Hepatocyte (in vitro differentiated cells): ENCODE measurements around the gene ROCK1. TPM values are rescaled to one million over a fixed set of nuclear protein-coding genes. Genes with fewer than 3 reads are reported as not detected.

Experiments
- DNase-seq: peaks from one replicate; pipeline ENCODE4 v3.0.0-alpha.2; 2016; ENCODE audit warnings: low spot score
- H2AFZ ChIP-seq: fragments of 200-600 bp; sonication (generic); 2 replicates; pipeline ENCODE4 v1.6.0; 2016; ENCODE audit warnings: antibody characterized with exemption, mild to moderate bottlenecking
- H3K27ac ChIP-seq: fragments of 200-600 bp; sonication (generic); 2 replicates; pipeline ENCODE4 v1.5.1; 2016; ENCODE audit warnings: mild to moderate bottlenecking
- H3K27me3 ChIP-seq: fragments of 200-600 bp; sonication (generic); 2 replicates; pipeline ENCODE4 v1.6.1; 2016
- H3K36me3 ChIP-seq: fragments of 200-600 bp; sonication (generic); replicated peaks from 2 replicates; pipeline ENCODE4 v1.5.1; 2016; ENCODE audit warnings: low read depth; ENCODE audit not compliant: insufficient read depth
- H3K4me1 ChIP-seq: fragments of 200-600 bp; sonication (generic); 2 replicates; pipeline ENCODE4 v1.5.1; 2016; ENCODE audit warnings: mild to moderate bottlenecking, moderate library complexity; ENCODE audit not compliant: insufficient read depth
- H3K4me2 ChIP-seq: fragments of 200-600 bp; sonication (generic); 2 replicates; pipeline ENCODE4 v1.6.0; 2016
- H3K4me3 ChIP-seq: fragments of 200-600 bp; sonication (generic); 2 replicates; pipeline ENCODE4 v1.5.1; 2016; ENCODE audit warnings: mild to moderate bottlenecking
- H3K79me2 ChIP-seq: fragments of 200-600 bp; sonication (generic); 2 replicates; pipeline ENCODE4 v1.6.0; 2017; ENCODE audit warnings: mild to moderate bottlenecking
- H3K9me2 ChIP-seq: fragments of 200-600 bp; sonication (generic); replicated peaks from 2 replicates; pipeline ENCODE4 v1.6.0; 2017; ENCODE audit warnings: mild to moderate bottlenecking; ENCODE audit not compliant: insufficient read depth
- H3K9me3 ChIP-seq: fragments of 200-600 bp; sonication (generic); 2 replicates; pipeline ENCODE4 v1.5.1; 2016; ENCODE audit warnings: low read depth, mild to moderate bottlenecking
- H4K20me1 ChIP-seq: fragments of 200-600 bp; sonication (generic); 2 replicates; pipeline ENCODE4 v1.6.0; 2016; ENCODE audit warnings: mild to moderate bottlenecking; ENCODE audit not compliant: insufficient read depth, poor library complexity, severe bottlenecking
- EZH2 ChIP-seq: fragments of 200-600 bp; sonication (generic); IDR thresholded peaks from 2 replicates; pipeline ENCODE4 v1.6.1; 2016; ENCODE audit warnings: antibody characterized with exemption, mild to moderate bottlenecking, borderline replicate concordance
- EZH2phosphoT487 ChIP-seq: fragments of 200-600 bp; sonication (generic); IDR thresholded peaks from one replicate; pipeline ENCODE4 v1.6.1; 2018; ENCODE audit warnings: antibody characterized with exemption, mild to moderate bottlenecking, low read depth, moderate library complexity; ENCODE audit not compliant: unreplicated experiment, severe bottlenecking
- WGBS: methylation state at CpG from one replicate; pipeline ENCODE4 v1.1.6; 2016; ENCODE audit warnings: low lambda C conversion rate; ENCODE audit errors: missing lambda C conversion rate; 5-methylcytosine and 5-hydroxymethylcytosine counted together
- polyA plus RNA-seq: library from polyadenylated mRNA; unstranded; fragments of >200 nt; fragmentation: Nextera tagmentation; extraction: Ambion mirVana; gene quantifications from 2 replicates; pipeline ENCODE4 v1.2.1, GENCODE V29; 2016
- total RNA-seq: library from RNA; depleted of rRNA; stranded (reverse); fragments of >200 nt; gene quantifications from 2 replicates; pipeline ENCODE4 v1.2.3, GENCODE V29; 2014
- TF ChIP-seq, protein P1 (sequence below): fragments of 200-600 bp; sonication (generic); IDR thresholded peaks from 2 replicates; pipeline ENCODE4 v1.5.1; 2016; ENCODE audit warnings: antibody characterized with exemption, mild to moderate bottlenecking; ENCODE audit not compliant: poor library complexity

The ROCK1 gene
- total and polyA plus RNA-seq, 2 experiments from 2014 or later, result 22.5 to 41.7 TPM

DNA sequence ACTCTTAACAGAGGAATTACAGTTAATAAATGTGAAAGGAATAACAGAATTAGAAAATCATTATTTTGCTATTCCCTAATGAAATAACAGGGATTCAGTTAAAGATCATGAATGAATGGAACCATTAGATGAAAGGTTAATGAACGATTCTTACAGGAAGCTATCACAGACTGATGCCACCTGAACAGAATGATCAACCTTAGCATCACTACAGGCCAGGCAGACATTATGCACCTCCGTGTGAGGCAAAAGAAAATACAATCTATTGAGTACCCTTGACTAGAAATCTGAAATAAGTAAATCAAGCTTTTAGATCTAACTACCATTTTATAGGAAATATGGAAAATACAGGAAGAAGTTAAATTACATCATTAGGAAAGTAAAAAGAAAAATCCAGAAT is 10.4 kb downstream of the ROCK1 start:
- no peak for DNase-seq
- H4K20me1 ChIP-seq, result peaks cover 86% of the 10 kb centered on the region
- 93% methylated on average over 2 of the region's 2 CpGs for WGBS

DNA sequence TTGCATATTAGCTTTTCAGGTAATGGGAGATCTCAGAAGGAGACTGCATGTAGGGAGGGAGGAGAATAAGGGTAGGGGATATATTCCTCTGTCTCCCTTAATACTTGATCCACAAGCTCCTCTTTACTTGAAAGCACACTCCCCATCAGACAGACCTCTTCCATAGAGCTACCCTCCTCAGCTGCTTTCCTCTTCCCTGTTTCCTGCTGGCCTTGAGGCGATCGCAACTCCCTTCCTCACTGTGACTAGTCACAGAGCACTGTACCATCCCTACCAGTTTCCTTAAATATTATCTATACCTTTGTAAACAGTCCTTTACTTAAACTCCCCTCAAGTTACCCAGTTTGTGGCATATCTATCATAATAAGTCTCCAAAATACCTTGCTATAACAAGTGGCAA is 10.9 kb downstream of the ROCK1 start:
- Histone ChIP-seq H3K4me1 (no peaks in the 10 kb centered on the region), H3K36me3 (no peaks in the 10 kb centered on the region), H3K4me2 (no peak overlapping the region), H2AFZ (no peak overlapping the region), H3K79me2 (peaks cover 99% of the 10 kb centered on the region), H3K27ac (no peak overlapping the region), H4K20me1 (peaks cover 85% of the 10 kb centered on the region), H3K9me3 (no peaks in the 10 kb centered on the region), H3K9me2 (no peaks in the 10 kb centered on the region), H3K27me3 (no peaks in the 10 kb centered on the region), H3K4me3 (no peak overlapping the region)
- TF ChIP-seq, protein P1, sequence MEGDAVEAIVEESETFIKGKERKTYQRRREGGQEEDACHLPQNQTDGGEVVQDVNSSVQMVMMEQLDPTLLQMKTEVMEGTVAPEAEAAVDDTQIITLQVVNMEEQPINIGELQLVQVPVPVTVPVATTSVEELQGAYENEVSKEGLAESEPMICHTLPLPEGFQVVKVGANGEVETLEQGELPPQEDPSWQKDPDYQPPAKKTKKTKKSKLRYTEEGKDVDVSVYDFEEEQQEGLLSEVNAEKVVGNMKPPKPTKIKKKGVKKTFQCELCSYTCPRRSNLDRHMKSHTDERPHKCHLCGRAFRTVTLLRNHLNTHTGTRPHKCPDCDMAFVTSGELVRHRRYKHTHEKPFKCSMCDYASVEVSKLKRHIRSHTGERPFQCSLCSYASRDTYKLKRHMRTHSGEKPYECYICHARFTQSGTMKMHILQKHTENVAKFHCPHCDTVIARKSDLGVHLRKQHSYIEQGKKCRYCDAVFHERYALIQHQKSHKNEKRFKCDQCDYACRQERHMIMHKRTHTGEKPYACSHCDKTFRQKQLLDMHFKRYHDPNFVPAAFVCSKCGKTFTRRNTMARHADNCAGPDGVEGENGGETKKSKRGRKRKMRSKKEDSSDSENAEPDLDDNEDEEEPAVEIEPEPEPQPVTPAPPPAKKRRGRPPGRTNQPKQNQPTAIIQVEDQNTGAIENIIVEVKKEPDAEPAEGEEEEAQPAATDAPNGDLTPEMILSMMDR, result no peak
- TF ChIP-seq EZH2phosphoT487 (no peak), EZH2 (no peak)
- DNase-seq, result no peak
- 81% methylated on average over 2 of the region's 2 CpGs for WGBS

More for the DNA sequence above, 10.4 kb downstream of the ROCK1 start:
- Histone ChIP-seq H3K27me3 (no peaks in the 10 kb centered on the region), H2AFZ (no peak overlapping the region), H3K36me3 (no peaks in the 10 kb centered on the region), H3K79me2 (peaks cover 99% of the 10 kb centered on the region), H3K4me3 (no peak overlapping the region), H3K27ac (no peak overlapping the region), H3K9me2 (no peaks in the 10 kb centered on the region), H3K4me2 (no peak overlapping the region), H3K9me3 (no peaks in the 10 kb centered on the region), H3K4me1 (no peaks in the 10 kb centered on the region)
- no peak for TF ChIP-seq EZH2
- TF ChIP-seq, protein P1, result no peak

DNA sequence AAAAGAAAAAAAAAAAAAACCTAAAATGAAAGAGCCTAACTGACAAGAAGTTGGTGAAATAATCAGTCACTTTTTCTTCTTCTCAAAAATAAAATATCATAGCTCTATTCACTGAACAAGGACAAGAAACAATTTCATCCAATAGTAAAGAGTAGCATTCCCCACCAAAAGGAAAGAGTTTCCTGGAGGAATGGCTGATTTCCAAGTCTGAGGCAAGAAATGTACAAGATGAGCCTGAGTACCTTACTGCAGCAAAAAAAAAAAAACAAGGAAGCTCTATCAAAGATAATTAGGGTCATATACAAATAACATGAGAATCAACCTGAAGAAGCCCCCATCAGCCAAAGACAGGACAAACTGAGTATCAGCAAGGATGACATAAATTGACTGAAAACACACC is 11.5 kb downstream of the ROCK1 start:
- TF ChIP-seq, protein P1, result no peak
- TF ChIP-seq EZH2, result no peak
- no peak for TF ChIP-seq EZH2phosphoT487

DNA sequence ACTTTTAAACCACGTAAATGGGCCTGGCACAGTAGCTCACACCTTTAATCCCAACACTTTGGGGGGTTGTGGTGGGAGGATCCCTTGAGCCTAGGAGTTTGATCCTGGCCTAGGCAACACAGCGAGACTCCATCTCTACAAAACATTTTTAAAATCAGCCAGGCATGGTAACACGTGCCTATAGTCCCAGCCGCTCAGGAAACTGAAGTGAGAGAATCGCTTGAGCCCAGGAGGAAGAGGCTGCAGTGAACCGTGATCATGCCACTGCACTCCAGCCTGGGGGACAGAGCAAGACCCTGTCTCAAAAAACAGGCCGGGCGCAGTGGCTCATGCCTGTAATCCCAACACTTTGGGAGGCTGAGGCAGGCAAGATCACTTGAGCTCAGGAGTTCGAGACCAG is 12.2 kb downstream of the ROCK1 start:
- Histone ChIP-seq H3K4me1 (no peaks in the 10 kb centered on the region), H3K27ac (no peak overlapping the region), H4K20me1 (peaks cover 77% of the 10 kb centered on the region), H3K4me3 (no peak overlapping the region), H2AFZ (no peak overlapping the region), H3K36me3 (no peaks in the 10 kb centered on the region), H3K9me2 (no peaks in the 10 kb centered on the region), H3K27me3 (no peaks in the 10 kb centered on the region), H3K79me2 (peaks cover 99% of the 10 kb centered on the region), H3K4me2 (no peak overlapping the region), H3K9me3 (no peaks in the 10 kb centered on the region)
- 91% methylated on average over 9 of the region's 9 CpGs for WGBS
- no peak for DNase-seq
- TF ChIP-seq, protein P1, result no peak
- TF ChIP-seq EZH2 (no peak), EZH2phosphoT487 (no peak)

More for the DNA sequence above, 11.5 kb downstream of the ROCK1 start:
- no peak for DNase-seq
- no peak overlapping the region for H3K4me3 ChIP-seq
- H3K9me2 ChIP-seq, result no peaks in the 10 kb centered on the region
- no peak overlapping the region for H3K27ac ChIP-seq
- H3K4me2 ChIP-seq, result no peak overlapping the region
- H3K36me3 ChIP-seq, result no peaks in the 10 kb centered on the region
- peaks cover 79% of the 10 kb centered on the region for H4K20me1 ChIP-seq
- no peak overlapping the region for H2AFZ ChIP-seq
- peaks cover 99% of the 10 kb centered on the region for H3K79me2 ChIP-seq
- H3K4me1 ChIP-seq, result no peaks in the 10 kb centered on the region
- no peaks in the 10 kb centered on the region for H3K9me3 ChIP-seq
- no peaks in the 10 kb centered on the region for H3K27me3 ChIP-seq
